Endothelial cell of hepatic sinusoid (primary cell): ENCODE measurements around the gene PTPRR.

ENCODE experiments used
- in situ Hi-C: cut with HindIII; loops from 2 replicates; pipeline ENCODE4 v1.10.0; 2017; ENCODE audit warnings: low sequenced_read_pairs

The PTPRR gene

DNA sequence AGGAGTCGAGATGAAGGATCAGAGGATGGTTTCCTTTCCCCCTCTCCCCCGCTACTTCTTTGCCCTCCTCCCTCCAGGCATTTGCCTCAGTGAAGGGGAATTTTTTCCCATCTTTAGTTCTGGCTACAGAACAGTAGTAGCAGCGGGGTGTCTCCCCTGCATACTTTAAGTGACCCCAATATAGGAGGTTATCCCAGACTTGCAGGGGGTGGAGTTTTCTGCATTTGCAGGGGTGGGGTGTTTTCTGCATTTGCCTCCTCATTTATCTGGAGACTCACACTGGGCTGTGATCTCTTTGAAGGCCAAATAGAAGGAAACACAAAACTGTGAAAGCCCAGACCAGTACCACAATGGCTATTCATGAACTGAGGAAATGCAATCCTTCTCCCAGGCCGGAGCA is 303.1 kb downstream of the PTPRR start:
- in situ Hi-C loops, result no loop called here

DNA sequence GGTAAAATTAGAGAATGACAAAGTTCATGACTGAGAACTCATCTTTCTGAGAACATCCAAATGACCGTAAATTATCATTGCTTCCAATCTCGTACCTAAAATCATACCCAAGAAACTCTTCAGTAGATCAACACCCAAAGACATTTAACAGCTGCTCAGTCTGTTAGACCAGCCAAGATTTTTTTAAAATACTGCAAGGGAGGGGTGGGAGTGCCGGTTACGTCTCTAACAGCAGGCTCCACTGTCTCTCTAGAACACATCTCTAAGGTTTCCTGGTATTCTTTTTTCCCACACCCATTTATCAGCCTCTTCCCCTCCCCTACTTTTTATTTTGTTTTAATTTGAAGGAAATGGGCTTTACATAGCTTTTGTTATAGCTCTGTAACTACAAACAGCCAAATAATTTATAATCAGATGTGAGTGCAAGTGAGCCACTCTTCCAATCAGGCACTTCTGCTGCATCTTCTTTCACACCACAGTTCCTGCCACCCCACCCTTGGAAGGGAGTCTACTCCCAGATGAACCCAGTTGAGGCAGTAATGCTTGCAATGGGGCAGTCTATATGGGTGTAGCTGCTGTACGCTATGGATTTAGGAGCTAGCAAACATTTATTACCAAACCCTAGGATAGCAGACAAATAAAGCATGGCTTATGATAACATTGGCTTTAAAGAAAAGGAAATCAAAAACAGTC is 305.2 kb downstream of the PTPRR start:
- in situ Hi-C loops, result no loop called here

DNA sequence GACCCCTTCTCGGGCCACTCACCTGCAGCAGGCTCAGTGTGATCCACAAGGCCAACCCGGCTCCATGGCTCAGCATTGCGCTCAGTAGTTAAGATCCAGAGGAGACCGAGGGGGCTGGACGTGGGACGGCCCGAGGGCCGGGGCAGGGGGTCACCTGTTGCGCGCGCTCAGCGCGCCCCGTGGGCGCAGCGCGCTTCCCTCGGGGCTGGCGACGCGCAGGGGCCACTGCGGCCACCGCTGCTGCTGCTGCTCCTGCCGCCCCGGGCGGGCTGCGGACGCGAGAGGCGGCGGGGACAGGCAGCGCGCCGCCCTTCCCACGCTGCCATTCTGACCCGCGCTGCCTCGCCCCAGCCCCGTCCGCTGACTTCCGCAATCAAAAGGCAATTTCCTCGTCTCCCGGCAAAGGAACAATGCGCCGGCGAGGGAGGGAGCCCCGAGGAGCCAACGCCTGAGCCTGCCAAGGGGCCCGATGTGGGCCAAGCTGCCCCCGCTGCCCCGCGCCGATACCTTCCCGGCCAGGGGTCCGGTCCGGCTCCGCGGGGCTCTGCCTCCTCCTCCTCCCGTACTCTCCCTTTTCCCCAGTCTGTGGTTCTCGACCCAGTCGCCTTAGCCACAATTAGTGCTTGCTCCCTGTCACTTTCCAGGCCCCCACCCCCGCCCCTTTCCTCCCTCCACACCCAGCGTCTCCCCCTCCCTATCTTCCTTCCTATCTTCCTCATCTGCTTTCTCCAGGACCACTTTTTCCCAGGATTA is 310.6 kb downstream of the PTPRR start:
- in situ Hi-C loops, result no loop called here

DNA sequence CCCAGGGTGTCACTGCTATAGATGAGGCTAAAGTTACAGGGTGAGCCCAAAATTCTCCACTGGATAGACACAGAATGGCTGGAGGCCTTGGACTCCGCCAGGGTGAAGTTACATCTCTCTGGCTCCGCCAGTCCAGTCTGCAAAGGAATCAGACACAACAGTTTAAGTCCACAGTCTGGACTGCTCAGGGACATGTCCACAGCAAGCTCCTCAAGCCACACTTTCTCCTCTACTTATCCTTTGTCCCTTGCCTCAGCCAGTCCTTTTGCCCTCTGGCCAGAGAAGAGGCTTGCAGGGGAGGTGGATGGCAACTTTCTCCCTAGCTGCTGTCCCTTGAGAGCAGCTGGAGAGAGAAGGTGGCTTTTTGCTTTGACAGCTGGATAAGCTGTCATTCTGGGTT is 311.3 kb downstream of the PTPRR start:
- in situ Hi-C loops, result no loop called here

DNA sequence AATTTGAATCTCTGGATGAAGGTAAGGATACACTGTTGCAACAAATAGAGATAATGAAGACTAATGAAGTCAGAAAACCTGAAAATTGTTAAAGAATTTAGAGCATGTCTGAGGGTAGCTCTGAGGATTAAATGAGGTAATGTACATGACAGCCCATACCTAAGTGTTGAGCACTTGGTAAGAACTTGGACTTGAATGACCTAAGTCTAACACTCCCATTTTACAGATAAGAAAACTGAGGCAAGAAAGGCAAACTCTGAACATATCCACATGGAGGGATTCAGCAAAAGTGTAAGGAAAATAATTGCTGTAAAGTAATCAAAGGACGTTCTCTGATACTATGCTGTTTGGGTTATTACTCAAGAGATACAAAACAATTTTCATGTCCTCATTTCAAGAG is 312.4 kb downstream of the PTPRR start:
- in situ Hi-C loops, result no loop called here

DNA sequence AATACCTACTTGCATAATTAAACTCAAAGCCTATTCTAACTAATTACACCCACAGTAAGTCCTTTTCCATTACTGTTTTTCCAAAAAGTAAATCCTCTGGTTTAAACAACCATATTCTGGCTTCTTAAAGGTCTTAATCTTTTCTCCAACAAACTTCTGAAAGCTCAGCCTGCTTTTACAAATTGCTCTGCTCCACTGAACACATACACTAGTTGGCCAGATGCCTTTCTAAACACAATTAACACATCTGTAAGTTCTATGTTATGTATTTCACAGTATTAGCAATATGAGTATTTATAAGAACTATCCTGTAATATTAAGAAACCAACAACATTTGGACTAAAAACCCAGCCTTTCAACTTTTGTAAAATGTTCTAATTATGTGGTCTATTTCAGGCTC is 313.4 kb downstream of the PTPRR start:
- in situ Hi-C loops, result no loop called here

DNA sequence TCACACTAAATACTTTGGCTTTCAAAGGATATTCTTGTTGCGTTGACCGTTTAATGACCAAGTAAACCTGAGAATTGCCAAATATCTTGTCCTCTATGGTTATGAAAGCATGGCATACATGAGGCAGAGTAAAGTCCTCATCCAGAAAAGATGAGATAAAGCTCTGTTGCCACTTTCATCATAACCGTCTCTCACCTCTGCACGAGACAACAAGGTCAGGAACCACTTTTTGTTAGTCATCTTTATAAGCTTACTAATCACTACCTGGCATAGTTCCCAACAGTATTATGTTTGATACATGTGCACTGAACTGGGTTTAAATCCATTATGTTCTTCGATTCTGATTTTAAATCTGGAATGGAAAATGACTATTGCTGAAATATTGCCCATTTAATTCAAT is 314.6 kb downstream of the PTPRR start:
- in situ Hi-C loops, result no loop called here

DNA sequence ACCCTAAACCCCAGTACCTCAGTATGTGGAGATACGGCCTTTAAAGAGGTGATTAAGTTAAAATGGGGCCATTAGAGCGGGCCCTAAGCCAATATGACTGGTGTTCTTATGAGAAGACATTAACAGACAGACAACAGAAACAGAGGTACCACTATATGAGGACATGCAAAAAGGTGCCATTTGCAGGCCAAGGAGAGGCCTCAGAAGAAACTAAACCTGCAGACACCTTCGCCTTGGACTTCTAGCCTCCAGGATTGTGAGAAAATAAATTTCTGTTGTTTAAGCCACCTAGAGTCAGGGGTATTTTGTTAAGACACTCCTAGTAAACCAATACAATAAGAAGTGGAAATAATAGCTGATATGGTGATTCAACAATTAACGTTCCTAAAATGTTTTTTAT is 315.9 kb downstream of the PTPRR start:
- in situ Hi-C loops, result no loop called here

DNA sequence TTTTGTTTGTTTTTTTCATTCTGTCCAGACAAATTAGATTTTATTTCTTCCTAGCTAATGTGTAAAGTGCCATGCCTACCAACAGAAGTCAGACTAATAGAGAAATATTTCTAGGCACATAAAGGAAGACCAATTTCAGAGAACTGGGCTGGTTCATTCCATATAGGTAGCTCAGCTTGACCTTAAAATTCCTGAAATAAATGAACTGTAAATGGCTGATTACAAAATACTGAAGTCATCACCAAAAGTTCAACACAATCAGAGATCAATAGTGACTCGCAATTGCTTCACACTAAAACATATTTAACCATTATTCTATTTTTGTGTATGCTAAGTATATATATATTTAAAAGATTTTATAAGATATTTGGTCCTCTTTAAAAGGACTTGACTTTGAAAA is 317.5 kb downstream of the PTPRR start:
- in situ Hi-C loops, result no loop called here

DNA sequence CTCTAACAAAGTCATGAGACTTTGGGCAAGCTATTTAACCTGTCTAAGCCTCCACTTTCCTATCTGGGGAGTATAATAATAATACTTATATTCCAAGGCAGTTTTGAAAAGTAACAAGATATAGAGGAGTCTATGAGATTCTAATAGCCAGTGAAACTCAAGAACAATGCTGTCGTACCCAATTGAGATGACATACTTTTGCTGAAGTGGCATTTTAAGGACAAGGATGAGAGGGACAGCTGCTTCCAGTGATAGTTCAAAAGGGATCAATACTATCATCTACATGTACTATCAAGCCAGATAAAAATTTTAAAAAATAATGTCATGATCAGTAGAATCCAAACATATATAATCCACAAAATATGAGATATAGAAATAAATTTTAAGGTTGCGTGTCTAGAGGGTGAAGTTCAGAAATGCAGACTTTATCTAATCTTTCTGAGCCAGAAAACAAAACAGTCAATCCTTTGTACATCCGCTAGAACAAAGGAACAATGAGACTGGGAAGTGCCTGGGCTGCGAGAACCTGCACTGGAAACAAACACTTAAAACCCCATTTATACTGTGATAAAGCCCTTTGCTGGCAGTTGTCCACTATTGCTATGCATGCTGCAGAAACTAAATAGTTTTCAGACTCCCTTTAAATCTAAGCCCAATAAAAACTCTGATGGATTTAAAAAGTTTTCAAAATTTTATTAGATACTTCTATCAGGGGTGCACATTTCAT is 321.9 kb downstream of the PTPRR start:
- in situ Hi-C loops, result loop anchor here (25.0 kb wide), 1 partner anchor 711 kb away; no protein-coding TSS in a partner anchor

DNA sequence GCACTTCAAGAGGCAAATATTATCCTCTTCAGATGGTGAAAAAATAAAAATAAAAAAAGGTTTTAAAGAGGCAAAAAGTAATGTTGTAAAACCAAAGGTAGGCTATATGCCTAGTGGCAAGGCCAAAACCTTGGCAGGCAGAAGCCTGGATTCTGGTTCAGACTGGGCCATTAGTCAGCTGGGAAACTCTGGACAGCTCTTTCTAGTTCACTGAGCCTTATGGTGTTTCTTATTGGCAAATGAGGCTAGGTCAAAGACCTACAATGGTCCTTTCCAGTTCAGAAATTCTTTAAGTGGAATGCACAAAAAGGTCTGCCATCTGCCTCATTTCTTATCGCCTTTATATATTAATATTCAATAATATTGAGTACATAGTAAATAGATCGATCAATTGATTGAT is 327.9 kb downstream of the PTPRR start:
- in situ Hi-C loops, result loop anchor here (25.0 kb wide), 1 partner anchor 705 kb away; no protein-coding TSS in a partner anchor

DNA sequence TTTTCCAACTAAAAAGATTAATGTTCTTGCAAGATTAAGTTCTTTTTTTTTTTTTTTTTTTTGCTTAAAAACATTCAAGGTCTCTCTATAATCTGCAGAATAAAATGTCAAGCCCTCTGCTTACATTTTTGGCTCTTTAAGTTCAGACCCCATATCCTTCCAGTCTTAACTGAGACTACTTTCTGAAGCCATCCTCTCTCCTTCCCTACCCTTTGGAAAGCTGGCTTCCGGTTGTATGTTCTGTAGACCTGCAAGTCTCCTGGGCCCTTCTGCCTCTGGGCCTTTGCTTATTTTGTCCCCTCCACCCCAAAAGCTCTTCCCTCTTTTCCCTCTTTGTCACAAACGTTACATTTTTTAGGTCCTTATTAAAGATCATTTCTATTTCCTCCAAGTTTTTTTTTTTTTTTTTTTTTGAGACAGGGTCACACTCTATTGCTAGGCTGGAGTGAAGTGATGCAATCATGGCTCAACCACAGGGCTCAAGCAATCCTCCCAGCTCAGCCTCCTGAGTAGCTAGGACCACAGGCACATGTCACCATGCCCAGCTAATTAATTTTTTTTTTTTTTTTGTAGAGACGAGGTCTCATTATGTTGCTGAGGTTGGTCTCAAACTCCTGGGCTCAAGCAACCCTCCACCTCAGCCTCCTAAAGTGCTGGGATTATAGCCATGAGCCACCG is 329.9 kb downstream of the PTPRR start:
- in situ Hi-C loops, result loop anchor here (25.0 kb wide), 1 partner anchor 703 kb away; no protein-coding TSS in a partner anchor

DNA sequence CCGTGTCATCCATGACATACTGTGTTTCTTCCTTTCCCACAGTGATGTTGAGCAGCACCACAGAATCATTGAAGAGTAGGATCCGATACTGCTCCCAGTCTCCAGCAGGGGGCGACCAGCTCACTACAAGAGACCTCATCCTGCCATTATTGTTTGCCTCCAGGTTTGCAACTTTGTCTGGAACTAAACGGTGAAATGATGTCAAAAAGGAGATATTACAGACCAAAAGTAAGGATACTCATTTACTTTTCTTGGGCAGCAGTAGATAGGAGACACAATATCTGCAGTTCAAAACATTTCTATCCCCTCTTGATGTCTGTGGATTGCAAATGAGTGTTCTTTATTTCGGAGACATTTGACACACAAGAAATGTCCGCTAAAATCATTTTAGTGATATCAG is 330.5 kb downstream of the PTPRR start:
- in situ Hi-C loops, result loop anchor here (25.0 kb wide), 1 partner anchor 703 kb away; no protein-coding TSS in a partner anchor
